ENCODE data around the gene DIP2C.

The DIP2C gene

GRCh38 chr10:274866-275265 is 414.6 kb downstream of the DIP2C start:
- Histone ChIP-seq H3K36me3 (no peaks in the 10 kb centered on the region), H3K4me3 (ENCODE audit: low read depth, low read length) (no peak overlapping the region), H3K9me3 (ENCODE audit: severe bottlenecking) (no peaks in the 10 kb centered on the region), H3K27ac (no peak overlapping the region), H3K27me3 (ENCODE audit: insufficient read depth, low read depth, severe bottlenecking) (no peaks in the 10 kb centered on the region)
- no peak for DNase-seq
- no peak for TF ChIP-seq CTCF (IDR thresholded peaks at IDR 0.05; ENCODE audit: low read depth, low read length)

GRCh38 chr10:273088-273487 is 416.4 kb downstream of the DIP2C start:
- Histone ChIP-seq H3K4me3 (ENCODE audit: low read depth, low read length) (no peak overlapping the region), H3K27me3 (ENCODE audit: insufficient read depth, low read depth, severe bottlenecking) (no peaks in the 10 kb centered on the region), H3K36me3 (no peaks in the 10 kb centered on the region), H3K9me3 (ENCODE audit: severe bottlenecking) (no peaks in the 10 kb centered on the region), H3K27ac (no peak overlapping the region)
- no peak for DNase-seq
- TF ChIP-seq CTCF (IDR thresholded peaks at IDR 0.05; ENCODE audit: low read depth, low read length): no peak

- no peak for DNase-seq
- no peak for TF ChIP-seq CTCF (IDR thresholded peaks at IDR 0.05; ENCODE audit: low read depth, low read length)
- no peaks in the 10 kb centered on the region for H3K9me3 ChIP-seq (ENCODE audit: severe bottlenecking)
- no peaks in the 10 kb centered on the region for H3K27me3 ChIP-seq (ENCODE audit: insufficient read depth, low read depth, severe bottlenecking)
- no peak overlapping the region for H3K27ac ChIP-seq
- no peak overlapping the region for H3K4me3 ChIP-seq (ENCODE audit: low read depth, low read length)
- no peaks in the 10 kb centered on the region for H3K36me3 ChIP-seq
These were observed 417.7 kb downstream of the DIP2C start for GRCh38 chr10:271722-272121.

GRCh38 chr10:271201-271600 is 418.3 kb downstream of the DIP2C start:
- Histone ChIP-seq H3K36me3 (no peaks in the 10 kb centered on the region), H3K4me3 (ENCODE audit: low read depth, low read length) (no peak overlapping the region), H3K27ac (no peak overlapping the region), H3K9me3 (ENCODE audit: severe bottlenecking) (no peaks in the 10 kb centered on the region), H3K27me3 (ENCODE audit: insufficient read depth, low read depth, severe bottlenecking) (no peaks in the 10 kb centered on the region)
- no peak for TF ChIP-seq CTCF (IDR thresholded peaks at IDR 0.05; ENCODE audit: low read depth, low read length)
- DNase-seq: no peak

GRCh38 chr10:269440-270074 is 419.9 kb downstream of the DIP2C start:
- Histone ChIP-seq H3K9me3 (ENCODE audit: severe bottlenecking) (no peaks in the 10 kb centered on the region), H3K27me3 (ENCODE audit: insufficient read depth, low read depth, severe bottlenecking) (no peaks in the 10 kb centered on the region), H3K4me3 (ENCODE audit: low read depth, low read length) (no peak overlapping the region), H3K36me3 (no peaks in the 10 kb centered on the region), H3K27ac (no peak overlapping the region)
- DNase-seq: no peak
- no peak for TF ChIP-seq CTCF (IDR thresholded peaks at IDR 0.05; ENCODE audit: low read depth, low read length)

GRCh38 chr10:267705-268104 is 421.8 kb downstream of the DIP2C start:
- Histone ChIP-seq H3K27ac (no peak overlapping the region), H3K4me3 (ENCODE audit: low read depth, low read length) (no peak overlapping the region), H3K9me3 (ENCODE audit: severe bottlenecking) (no peaks in the 10 kb centered on the region), H3K36me3 (no peaks in the 10 kb centered on the region), H3K27me3 (ENCODE audit: insufficient read depth, low read depth, severe bottlenecking) (no peaks in the 10 kb centered on the region)
- no peak for TF ChIP-seq CTCF (IDR thresholded peaks at IDR 0.05; ENCODE audit: low read depth, low read length)
- DNase-seq: no peak

Data from WERI-Rb-1 (cell line).